Activated CD8-positive, alpha-beta memory T cell treated with anti-CD3 and anti-CD28 coated beads, Interleukin-2, amount 50 U/mL, for 48 hours (primary cell): ENCODE data around the gene PRKAR2A.
"Not testable (repeated sequence)": the region's sequence is repeated elsewhere in the genome, so short reads cannot be mapped to it uniquely, and the experiment has no call there.

ENCODE experiments used
- DNase-seq: peaks from one replicate; pipeline ENCODE4 v3.0.0-alpha.2; 2020

Gene PRKAR2A

GRCh38 chr3:48725185-48725855 is 122.4 kb downstream of the PRKAR2A start:
- DNase-seq, result not testable (repeated sequence)

- no peak for DNase-seq
Observed at GRCh38 chr3:48723725-48724124, 123.9 kb downstream of the PRKAR2A start.

GRCh38 chr3:48723293-48723692 is 124.4 kb downstream of the PRKAR2A start:
- DNase-seq, result not testable (repeated sequence)

DNA sequence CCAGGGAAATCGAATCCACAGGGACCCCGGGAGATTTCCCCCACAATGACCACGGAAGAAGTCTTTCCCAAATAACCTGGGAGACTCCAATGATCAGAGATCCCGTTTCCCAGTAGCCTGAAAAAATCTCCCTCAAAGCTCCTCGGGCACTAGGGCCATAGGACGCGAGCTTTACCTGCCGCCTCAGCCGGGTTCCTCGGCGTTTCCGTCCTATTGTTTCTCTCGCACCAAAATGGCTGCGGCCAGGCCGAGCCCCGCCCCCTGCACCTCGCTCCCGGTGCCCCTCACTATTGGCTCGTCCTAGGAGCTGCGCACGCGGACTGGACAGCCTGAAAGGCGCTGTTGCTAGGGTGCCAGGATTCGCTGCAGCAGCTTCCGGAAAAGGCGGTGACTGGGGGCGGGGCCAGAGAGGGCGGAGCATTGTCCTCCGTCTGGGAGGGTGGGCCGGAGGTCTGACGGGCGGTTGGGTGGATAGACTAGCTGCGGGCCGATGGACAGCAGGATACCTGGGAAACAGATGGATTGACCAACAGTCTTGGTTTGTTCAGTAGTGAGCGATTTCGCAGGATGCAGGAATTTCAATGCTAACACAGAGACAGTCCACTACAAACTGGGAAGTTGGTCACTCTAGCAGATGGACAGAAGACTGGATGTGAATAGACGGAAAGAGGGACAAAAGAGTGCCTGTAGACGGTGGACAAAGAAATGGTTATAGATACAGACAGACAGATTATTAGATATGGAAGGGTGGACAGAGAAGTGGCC is 130.5 kb downstream of the PRKAR2A start, which contains the start of gene IP6K2:
Gene IP6K2, minus strand, starts transcription at position 240 of the 765 bp plus-strand sequence. CDS start 21,930 bp downstream, outside the sequence.
- DNase-seq, result peak; percentile 99

GRCh38 chr3:48716508-48716981 is 131.1 kb downstream of the PRKAR2A start:
- DNase-seq, result peak; percentile 68

- DNase-seq, result no peak
Observed at GRCh38 chr3:48715174-48715800, 132.4 kb downstream of the PRKAR2A start.

DNA sequence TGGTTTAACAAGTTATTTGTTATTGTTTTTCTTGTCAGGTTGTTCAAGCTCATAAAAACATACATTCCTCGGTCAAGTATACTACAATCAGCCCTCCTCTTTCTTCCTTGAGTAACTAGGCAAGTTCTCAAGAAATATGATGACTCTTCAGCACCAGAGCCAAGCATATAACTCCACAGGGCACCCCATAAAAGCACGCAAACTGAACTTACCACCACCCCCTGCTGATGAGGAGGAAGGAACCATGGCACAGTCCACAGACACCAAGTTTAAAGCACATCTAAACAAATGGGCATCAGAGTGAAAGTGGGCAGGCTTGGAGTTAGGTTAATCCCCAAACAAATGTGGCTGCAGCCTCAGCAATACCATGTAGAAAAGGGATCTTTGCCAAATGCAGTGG is 135.9 kb downstream of the PRKAR2A start:
- no peak for DNase-seq

- DNase-seq, result no peak
Observed at GRCh38 chr3:48709051-48709461, 138.6 kb downstream of the PRKAR2A start.

GRCh38 chr3:48708481-48708889 is 139.2 kb downstream of the PRKAR2A start:
- DNase-seq, result no peak

- DNase-seq, result no peak
Observed at GRCh38 chr3:48707157-48707556, 140.5 kb downstream of the PRKAR2A start.

- DNase-seq, result no peak
Observed at GRCh38 chr3:48702320-48702920, 145.3 kb downstream of the PRKAR2A start.

DNA sequence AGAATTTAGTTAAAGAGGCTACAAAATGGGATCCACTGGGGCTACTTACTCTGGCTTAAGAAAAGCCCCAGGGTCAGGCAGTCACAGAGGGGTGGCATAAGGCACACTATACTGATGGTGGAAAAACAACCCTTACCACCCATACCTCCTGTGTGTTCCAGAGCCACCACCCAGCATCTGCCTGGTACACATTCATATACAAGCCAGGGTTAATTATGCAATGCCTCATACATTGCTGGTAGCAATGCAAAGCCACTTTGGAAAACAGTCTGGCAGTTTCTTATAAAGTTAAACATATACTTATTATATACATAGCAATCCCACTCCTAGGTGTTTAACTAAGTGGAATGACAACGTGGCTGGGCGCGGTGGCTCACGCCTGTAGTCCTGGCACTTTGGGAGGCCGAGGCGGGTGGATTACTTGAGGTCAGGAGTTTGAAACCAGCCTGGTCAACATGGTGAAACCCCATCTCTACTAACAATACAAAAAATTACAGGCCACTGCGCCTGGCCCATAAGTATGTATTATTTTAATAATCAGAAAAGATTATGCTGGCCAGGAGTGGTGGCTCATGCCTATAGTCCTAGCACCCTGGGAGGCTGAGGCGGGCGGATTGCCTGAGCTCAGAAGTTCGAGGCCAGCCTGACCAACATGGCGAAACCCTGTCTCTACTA is 146.8 kb downstream of the PRKAR2A start:
- no peak for DNase-seq

- no peak for DNase-seq
Observed at GRCh38 chr3:48698891-48699290, 148.8 kb downstream of the PRKAR2A start.

DNA sequence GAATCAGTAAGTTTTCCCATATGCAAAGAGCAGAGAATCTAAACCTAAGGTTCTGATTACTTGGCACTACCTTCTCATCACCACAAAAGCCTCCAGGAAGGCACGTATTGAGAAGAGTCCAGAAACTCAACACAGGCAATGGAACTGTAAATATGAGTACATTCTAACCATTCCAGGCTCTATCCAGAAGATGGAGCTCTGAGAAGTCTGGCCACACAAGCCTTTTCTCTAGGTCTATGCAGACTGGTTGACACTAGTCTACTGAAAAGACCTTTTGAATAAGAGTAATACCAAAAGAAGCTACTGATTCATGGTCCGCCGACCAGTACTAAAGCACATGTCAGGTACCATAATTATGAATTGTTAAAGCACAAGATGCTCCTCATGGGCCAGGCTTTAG is 149.7 kb downstream of the PRKAR2A start:
- no peak for DNase-seq

- DNase-seq, result no peak
Observed at GRCh38 chr3:48696601-48697000, 151.1 kb downstream of the PRKAR2A start.
